ENCODE results near the gene SLC25A3.
"Not testable (repeated sequence)": the region's sequence is repeated elsewhere in the genome, so short reads cannot be mapped to it uniquely, and the experiment has no call there.

Gene SLC25A3

DNA sequence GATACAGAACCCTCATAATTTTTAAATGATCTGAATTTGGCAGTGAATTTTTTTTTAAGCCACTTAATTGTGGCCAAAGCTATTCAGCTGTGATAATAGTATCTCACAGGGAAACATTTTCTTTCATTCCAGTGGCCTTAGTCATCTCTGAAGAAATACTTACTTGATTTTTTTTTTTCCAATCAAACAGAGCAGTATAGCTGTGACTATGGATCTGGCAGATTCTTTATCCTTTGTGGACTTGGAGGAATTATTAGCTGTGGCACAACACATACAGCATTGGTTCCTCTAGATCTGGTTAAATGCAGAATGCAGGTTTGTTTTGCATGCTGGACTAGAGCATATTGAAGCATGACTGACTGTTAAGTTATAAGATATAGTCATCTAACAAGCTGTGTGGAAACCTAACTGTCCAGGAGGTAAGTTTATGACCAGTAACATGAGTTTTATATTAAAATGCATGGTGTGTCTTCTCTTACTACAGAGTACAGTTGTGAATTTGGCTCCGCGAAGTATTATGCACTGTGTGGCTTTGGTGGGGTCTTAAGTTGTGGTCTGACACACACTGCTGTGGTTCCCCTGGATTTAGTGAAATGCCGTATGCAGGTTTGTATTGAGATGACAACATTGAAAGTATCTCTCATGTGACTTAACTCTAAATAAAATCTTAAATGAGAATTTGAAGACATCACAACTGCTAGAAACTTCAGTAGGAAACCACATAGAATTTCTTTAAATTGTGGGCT, 1.9 kb downstream of the SLC25A3 start:
- peak; percentile 79 for DNase-seq

DNA sequence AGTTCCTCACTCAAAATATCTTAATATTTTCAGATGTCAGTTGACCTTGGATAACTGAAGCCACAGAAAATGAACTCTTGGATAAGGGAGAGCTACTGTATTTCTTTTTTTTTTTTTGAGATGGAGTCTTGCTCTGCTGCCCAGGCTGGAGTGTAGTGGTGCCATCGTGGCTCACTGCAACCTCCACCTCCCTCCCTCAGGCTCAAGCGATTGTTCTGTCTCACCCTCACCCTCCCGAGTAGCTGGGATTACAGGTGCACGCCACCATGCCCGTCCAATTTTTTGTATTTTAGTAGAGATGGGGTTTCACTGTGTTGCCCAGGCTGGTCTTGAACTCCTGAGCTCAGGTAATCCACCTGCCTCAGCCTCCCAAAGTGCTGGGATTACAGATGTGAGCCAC, 3.8 kb downstream of the SLC25A3 start:
- DNase-seq = not testable (repeated sequence)

- DNase-seq = no peak
Observed at GRCh38 chr12:98601924-98602323, 8.4 kb downstream of the SLC25A3 start.

DNA sequence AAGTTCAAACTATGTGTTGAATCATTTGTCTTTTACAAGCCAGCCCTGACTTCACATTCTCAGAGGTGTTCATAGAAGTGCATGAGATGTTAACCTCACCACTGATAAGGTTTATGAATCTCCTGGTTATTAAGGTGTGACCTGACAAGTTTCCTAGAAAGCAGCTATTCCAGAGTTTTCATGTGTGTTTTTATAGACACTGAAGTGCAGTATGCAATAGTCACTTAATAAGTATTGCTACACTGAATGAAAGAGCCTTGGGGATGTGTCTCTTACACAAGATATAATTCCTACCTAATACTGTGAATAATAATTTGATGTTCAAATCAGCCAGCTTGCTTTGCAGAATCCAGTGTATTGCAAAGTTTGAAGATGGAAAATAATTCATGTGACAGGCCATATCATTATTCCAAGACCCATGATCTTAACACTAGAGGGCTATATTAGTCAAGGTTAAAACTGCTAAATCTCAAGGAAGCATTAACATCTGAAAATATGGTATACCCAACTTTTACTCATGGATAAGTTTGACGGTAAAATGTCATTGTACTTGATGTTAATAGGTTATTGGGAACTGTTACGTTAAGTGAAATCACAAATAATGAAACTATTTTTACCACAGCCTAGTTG, 13.0 kb downstream of the SLC25A3 start:
- no peak for DNase-seq

DNA sequence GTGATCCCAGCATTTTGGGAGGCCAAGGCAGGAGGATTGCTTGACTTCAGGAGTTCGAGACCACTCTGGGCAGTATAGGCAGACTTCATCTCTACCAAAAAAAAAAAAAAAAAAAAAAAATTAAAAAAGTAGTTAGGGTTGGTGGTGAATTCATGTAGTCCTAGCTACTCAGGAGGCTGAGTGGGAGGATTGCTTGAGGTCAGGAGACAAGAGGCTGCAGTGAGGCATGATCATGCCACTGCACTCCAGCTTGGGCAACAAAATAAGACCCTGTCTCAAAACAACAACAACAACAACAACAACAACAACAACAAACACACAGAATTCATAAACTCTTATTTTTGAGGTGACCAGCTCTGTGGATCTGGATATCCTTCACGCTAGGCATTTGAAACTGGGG, 17.1 kb downstream of the SLC25A3 start:
- no peak for DNase-seq

GRCh38 chr12:98612696-98613334, 19.3 kb downstream of the SLC25A3 start:
- DNase-seq = no peak

GRCh38 chr12:98618952-98619351, 25.5 kb downstream of the SLC25A3 start:
- peak; percentile 56 for DNase-seq

DNA sequence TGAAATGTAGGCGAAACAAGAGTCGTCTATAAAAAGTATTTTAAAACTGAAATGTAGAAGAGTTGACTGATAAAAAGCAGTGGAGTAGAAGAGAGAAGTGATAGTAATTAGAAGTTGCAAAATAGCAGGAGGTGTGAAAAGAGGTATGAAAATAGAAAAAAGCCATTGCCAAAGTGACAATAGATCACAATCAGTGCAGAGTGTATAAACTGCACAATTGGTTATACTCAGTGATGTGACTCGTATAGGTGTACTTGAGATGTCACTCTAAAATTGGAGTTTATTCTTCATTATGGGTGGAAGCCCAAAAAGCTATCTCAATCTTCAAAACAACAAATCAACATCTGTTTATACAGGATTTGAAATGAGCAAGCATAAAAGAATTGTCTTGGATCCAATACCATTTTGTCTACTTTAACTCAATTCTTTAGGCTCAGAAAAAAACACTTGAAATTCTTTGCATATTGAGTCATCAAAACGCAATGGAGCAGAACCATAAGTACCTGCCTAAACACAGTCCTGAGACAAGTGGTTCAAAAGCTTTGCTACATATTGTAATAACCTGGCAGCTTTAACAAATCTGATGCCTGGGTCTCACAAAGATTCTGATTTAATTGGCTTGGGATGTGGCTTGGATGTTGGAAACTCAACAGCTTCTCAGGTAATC, 42.3 kb downstream of the SLC25A3 start:
- DNase-seq = peak; percentile 68

DNA sequence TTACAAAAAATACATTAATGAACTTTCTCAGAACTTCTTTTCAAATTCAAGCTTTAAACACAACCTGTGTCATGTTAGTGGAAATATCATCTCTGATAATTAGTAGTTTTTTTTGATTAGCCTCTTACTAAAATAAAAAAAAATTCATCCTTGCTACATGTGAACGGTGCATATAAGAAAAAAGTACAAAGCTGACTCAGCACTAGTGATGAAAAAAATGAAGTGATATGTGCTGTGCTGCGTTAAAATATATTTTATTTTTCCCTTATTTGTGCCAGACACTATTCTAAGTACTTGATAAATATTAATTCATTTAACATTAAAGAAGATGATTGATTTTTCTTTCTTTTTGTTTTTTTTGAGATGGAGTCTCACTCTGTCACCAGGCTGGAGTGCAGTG, 43.6 kb downstream of the SLC25A3 start:
- DNase-seq = no peak

- DNase-seq = no peak
Observed at GRCh38 chr12:98638009-98638408, 44.5 kb downstream of the SLC25A3 start.

DNA sequence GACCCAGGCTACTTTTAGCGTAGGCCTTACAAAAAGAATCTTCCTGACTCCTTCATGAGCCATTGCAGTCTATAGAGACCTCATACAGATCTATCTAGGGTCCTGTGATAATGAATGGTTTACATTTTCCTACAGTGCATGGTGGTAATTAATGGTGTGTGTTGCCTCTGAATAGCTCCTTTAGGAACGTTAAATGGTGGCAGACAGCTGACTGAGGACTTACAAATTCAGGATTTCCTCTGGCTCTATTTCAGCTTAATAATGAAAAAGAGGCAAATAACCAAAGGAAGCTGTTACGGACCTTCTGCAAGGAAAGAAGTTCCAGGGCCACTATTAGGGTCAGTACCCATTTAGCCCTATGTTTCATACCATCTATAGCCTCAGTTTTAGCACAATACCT, 46.0 kb downstream of the SLC25A3 start:
- DNase-seq = no peak

DNA sequence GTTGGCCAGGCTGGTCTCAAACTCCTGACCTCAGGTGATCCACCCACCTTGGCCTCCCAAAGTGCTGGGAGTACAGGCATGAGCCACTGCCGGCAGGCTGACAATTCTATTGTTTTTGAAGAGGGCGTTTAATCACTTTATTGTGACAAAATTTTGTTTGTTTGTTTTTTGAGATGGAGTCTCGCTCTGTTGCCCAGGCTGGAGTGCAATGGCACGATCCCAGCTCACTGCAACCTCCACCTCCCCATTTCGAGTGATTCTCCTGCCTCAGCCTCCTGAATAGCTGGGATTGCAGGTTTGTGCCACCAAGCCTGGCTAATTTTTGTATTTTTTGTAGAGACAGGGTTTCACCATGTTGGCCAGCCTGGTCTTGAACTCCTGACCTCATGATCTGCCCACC, 49.3 kb downstream of the SLC25A3 start:
- DNase-seq = not testable (repeated sequence)

- DNase-seq = no peak
Observed at GRCh38 chr12:98644433-98644711, 50.9 kb downstream of the SLC25A3 start.

DNA sequence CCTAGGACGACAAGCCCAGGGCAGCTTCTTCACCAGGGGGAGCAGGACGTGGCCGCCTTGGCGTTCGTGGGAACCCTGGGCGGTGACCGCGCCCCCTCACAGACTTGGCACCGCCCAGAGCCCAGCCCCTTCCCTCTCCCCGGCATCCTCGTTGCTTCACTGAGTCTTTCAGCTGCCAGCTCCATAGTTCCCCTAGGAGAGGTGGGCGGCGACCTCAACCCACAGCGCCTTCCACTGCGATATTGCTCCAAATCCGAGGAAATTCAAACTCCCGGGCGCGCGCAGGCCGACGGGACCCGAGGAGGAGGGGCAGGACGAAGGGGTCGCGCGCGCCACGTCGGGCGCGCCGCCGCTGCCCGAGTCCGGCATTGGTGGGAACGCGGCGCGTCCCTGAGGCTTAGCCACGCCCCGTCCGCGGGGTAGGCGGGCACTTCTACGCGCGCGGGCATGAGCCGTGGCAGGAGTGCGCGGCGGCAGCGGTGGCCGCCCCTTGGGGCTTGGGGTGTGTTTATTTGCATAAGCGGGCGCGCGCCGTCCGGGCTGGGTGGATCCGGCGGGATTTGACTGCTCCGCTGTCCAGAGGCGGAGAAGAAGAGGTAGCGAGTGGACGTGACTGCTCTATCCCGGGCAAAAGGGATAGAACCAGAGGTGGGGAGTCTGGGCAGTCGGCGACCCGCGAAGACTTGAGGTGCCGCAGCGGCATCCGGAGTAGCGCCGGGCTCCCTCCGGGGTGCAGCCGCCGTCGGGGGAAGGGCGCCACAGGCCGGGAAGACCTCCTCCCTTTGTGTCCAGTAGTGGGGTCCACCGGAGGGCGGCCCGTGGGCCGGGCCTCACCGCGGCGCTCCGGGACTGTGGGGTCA, 51.5 kb downstream of the SLC25A3 start, which contains the start of the genes APAF1 and IKBIP:
Gene APAF1, plus strand, starts transcription at position 579 of the 860 bp plus-strand sequence. CDS start 3,070 bp downstream, outside the sequence.
Gene IKBIP, minus strand, starts transcription at position 77 of the 860 bp plus-strand sequence. CDS start 87 bp downstream, outside the sequence.
- DNase-seq = peak; percentile 97

GRCh38 chr12:98645572-98646067, 52.1 kb downstream of the SLC25A3 start:
- DNase-seq = peak; percentile 5

- DNase-seq = peak; percentile 36
Observed at GRCh38 chr12:98646294-98647090, 53.0 kb downstream of the SLC25A3 start.

DNA sequence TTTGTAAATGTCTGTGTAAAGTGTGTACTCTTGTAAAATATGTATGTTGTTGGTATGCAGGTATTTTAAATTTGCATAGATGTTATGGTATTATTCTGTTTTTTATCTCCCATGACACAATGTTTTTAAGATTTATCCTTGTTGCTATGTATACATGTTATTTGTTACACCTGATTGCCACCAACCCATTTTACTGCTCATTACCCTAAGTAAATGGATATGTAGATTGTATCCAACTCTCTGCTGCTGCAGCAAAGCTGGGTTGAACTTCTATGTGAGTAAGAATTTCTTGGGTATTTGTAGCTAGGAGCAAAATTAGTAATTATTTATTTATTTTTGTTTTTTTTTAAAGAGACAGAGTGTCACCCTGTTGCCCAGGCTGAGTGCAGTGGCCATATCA, 57.8 kb downstream of the SLC25A3 start:
- DNase-seq = no peak

DNA sequence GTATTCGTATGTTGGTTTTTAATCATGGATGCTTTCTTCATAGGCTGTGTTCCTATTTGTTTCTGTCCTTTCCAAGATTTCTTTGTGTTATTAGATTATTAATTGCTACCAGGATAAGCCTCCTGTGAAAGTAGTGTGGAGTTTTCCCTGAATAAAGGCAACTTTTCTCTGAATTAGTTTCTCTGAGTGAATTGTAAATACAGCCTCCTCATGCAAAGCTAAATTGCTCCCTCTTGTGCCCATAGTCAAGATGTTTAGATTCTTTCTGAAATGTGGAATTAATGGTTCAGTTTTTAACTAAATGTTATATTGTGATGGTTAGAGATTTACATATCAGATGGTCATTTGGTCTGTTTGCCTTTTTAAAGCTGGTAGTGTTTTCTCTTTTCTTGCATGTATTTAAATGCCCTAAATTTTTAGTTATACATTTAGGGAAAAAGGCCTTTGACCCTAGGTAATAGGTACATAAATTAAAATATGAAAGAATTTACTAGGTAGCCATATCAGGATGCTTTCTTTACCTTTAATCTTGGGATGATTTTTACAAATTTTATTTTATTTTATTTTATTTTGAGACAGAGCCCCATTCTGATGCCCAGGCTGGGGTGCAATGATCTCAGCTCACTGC, 60.5 kb downstream of the SLC25A3 start:
- DNase-seq = peak; percentile 51

Measured in fibroblast of skin of right quadriceps (primary cell).